Measurements from ENCODE around the gene MUC3A.
"Not testable (repeated sequence)": the region's sequence is repeated elsewhere in the genome, so short reads cannot be mapped to it uniquely, and the experiment has no call there.

Gene MUC3A

DNA sequence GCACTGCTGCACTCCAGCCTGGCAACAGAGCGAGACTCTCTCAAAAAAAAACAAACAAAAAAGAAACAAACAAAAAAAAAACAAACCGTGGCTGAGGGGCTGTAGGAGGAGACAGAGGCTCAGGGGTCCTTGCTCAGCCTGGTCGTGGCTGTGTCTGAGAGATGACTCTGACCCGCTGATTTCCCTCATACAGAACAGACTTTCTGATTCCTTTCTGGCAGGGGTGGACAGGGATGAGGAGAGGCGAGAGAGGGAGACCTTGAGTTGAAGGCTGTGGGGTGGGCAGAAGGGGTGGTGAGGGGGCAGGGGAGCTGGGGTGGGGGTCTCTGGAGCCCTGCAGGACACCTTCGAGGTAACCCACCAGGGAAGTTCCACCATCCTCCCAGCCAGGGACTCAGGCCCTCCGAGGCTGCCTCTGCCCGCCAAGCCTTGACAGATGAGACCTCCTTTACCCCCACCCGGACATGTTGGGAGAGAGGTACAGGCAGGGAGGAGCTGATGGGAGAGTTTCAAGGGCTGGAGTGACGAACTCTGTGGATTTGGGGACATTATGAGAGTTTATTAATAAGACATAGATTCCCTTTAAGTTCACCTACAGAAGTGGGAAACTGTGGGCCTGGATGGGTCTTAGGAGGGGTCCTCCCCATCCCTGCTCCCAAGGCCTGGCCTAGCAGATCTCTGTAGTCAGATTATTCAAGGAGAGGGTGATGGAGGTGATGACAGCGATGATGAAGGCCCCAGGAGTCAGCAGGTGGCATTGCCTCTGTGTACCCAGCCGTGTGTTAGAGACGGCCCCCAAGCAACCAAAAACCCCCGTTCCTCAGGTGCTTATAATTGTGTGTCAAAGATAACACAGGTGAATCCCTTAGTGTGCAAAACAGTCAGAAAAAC, 22.0 kb downstream of the MUC3A start:
- no peak for DNase-seq (ENCODE audit: low read depth in 1 of 2, low spot score in 1 of 2)

DNA sequence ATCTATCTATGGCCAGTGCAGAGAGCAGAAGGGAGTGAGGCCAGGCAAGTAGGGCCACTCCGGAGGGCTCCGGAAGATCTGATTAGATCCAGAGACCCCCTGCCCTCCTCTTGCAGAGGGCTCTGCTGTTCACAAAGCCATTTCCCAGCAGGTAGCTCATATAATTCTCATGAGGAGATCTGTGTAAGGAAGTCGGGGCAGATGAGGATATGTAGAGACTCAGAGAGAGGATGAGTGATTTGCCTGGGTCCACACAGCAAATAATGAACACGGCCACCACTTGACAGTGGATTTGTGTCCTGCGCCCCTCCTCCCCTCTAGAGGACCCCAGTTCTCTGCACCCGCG, 22.6 kb downstream of the MUC3A start:
- DNase-seq (ENCODE audit: low read depth in 1 of 2, low spot score in 1 of 2): no peak

DNA sequence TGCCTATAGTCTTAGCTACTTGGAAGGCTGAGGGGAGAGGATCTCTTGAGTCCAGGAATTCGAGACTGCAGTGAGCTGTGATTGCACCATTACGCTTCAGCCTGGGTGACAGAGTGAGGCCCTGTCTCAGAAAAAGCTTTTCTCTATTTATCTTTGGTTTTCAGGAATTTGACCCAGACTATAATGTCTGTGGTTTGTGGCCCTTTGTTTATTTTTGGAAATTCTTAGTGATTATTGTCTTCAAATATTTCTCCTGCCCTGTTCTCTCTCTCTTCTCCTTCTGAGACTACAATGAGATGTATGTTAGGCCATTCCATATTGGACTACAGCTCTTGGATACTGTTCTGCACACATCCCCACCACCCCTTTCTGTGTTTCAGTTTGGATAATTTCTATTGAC, 24.7 kb downstream of the MUC3A start:
- DNase-seq (ENCODE audit: low read depth in 1 of 2, low spot score in 1 of 2): no peak

DNA sequence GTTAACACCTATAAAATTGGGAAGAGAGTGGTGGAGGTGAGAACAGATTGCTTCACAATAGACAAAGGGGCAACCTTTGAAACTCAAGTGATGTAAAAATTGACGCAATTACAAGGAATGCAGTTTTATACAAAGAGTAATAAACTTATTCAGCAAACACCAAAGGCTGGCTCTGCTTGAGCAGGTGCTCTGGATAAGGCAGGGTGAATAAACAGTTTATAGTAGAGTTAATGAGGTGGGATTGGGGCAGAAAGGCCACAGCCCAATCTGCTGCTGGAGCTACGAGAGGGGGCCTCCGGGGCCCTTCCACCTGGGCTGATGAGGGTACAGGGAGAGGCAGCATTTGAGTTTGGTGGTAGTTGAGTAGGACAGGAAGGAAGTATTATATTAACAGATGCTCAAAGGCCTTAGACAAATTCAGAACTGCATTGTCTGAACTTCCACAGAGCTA, 26.1 kb downstream of the MUC3A start:
- no peak for DNase-seq (ENCODE audit: low read depth in 1 of 2, low spot score in 1 of 2)

GRCh38 chr7:100978300-100978699, 29.0 kb downstream of the MUC3A start:
- DNase-seq (ENCODE audit: low read depth in 1 of 2, low spot score in 1 of 2): no peak

DNA sequence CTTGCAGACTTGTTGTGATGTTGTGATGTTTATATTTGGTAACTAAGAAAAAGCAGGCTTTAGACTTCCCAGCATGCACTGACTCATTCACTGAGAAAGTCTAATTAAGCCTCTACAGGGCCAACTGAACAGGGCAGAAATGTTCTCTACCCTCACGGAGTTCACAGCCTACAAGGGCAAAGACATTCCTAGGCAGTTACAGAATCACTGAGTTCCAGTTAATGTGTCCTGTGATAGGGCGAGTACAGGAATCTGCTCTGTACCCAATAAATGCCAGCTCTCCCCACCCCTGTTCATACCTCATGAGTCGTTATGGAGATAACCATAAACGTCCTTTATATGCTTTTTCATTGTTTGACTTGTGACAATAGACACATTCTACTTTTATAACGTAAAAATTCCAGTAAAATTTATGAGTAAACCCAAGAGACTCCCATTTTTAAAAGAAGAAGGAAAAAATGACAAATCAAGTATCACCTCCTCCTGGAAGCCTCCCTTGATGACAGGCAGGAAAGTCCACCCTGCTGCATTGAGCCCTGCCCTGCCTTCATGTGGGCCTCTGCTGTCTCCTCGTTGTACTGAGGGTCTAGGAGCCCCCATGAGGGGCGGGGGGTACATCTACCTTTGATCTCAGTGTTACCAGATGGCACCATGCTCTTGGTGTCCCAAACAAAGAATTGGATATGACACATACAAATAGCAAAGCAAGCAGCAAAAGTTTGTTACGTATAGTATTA, 34.3 kb downstream of the MUC3A start:
- DNase-seq (ENCODE audit: low read depth in 1 of 2, low spot score in 1 of 2): no peak

GRCh38 chr7:100984241-100984918, 35.0 kb downstream of the MUC3A start:
- not testable (repeated sequence) for DNase-seq (ENCODE audit: low read depth in 1 of 2, low spot score in 1 of 2)

DNA sequence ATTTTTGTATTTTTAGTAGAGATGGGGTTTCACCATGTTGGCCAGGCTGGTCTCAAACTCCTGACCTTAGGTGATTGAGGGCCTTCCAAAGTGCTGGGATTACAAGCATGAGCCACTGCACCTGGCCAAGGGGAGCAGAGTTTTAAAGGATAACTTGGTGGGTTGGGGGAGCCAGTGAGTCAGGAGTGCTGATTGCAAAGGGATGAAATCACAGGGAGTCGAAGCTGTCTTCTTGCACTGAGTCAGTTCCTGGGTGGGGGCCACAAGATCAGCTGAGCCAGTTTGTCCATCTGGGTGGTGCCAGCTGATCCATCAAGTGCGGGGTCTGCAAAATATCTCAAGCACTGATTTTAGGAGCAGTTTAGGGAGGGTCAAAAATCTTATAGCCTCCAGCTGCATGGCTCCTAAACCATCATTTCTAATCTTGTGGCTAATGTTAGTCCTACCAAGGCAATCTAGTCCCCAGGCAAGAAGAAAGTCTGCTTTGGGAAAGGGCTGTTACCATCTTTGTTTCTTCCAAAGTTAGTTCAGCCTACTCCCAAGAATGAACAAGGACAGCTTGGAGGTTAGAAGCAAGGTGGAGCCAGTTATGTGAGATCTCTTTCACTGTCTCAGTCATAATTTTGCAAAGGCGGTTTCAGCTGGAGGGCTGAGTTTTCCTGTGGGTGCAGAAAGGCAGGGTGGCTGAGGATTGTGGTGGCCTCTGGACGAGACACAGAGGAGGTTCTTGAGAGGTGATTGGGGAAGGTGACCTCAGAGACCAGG, 35.9 kb downstream of the MUC3A start:
- DNase-seq (ENCODE audit: low read depth in 1 of 2, low spot score in 1 of 2): not testable (repeated sequence)

DNA sequence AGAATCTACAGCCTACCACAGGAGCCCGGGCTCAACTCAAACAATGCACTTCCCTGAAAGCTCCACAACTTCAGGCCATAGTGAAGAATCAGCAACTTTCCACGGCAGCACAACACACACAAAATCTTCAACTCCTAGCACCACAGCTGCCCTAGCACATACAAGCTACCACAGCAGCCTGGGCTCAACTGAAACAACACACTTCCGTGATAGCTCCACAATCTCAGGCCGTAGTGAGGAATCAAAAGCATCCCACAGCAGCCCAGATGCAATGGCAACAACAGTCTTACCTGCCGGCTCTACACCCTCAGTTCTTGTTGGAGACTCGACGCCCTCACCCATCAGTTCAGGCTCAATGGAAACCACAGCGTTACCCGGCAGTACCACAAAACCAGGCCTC, 42.3 kb downstream of the MUC3A start:
- DNase-seq (ENCODE audit: low read depth in 1 of 2, low spot score in 1 of 2): no peak

GRCh38 chr7:100992280-100992679, 42.9 kb downstream of the MUC3A start:
- DNase-seq (ENCODE audit: low read depth in 1 of 2, low spot score in 1 of 2): not testable (repeated sequence)

GRCh38 chr7:100994671-100995070, 45.3 kb downstream of the MUC3A start:
- not testable (repeated sequence) for DNase-seq (ENCODE audit: low read depth in 1 of 2, low spot score in 1 of 2)

DNA sequence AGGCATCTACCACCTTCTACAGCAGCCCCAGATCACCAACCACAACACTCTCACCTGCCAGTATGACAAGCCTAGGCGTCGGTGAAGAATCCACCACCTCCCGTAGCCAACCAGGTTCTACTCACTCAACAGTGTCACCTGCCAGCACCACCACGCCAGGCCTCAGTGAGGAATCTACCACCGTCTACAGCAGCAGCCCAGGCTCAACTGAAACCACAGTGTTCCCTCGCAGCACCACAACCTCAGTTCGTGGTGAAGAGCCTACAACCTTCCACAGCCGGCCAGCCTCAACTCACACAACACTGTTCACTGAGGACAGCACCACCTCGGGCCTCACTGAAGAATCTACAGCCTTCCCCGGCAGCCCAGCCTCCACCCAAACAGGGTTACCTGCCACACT, 49.2 kb downstream of the MUC3A start:
- not testable (repeated sequence) for DNase-seq (ENCODE audit: low read depth in 1 of 2, low spot score in 1 of 2)

- not testable (repeated sequence) for DNase-seq (ENCODE audit: low read depth in 1 of 2, low spot score in 1 of 2)
These were observed 50.0 kb downstream of the MUC3A start for GRCh38 chr7:100999334-100999733.

DNA sequence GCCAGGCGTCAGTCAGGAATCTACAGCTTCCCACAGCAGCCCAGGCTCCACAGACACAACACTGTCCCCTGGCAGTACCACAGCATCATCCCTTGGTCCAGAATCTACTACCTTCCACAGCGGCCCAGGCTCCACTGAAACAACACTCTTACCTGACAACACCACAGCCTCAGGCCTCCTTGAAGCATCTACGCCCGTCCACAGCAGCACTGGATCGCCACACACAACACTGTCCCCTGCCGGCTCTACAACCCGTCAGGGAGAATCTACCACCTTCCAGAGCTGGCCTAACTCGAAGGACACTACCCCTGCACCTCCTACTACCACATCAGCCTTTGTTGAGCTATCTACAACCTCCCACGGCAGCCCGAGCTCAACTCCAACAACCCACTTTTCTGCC, 50.7 kb downstream of the MUC3A start:
- not testable (repeated sequence) for DNase-seq (ENCODE audit: low read depth in 1 of 2, low spot score in 1 of 2)

- not testable (repeated sequence) for DNase-seq (ENCODE audit: low read depth in 1 of 2, low spot score in 1 of 2)
These were observed 53.0 kb downstream of the MUC3A start for GRCh38 chr7:101002333-101002732.

DNA sequence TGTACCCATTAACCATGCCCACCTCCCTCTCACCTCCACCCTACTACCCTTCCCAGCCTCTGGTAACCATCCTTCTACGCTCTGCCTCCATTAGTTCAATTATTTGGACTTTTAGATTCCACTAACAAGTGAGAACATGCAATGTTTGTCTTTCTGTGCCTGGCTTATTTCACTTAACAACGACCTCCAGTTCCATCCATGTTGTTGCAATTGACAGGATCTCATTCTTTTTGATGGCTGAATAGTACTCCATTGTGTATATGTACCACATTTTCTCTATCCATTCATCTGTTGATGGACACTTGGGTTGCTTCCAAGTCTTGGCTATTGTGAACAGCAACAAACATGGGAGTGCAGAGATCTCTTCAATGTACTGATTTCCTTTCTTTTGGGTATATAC, 58.0 kb downstream of the MUC3A start:
- DNase-seq (ENCODE audit: low read depth in 1 of 2, low spot score in 1 of 2): not testable (repeated sequence)

- no peak for DNase-seq (ENCODE audit: low read depth in 1 of 2, low spot score in 1 of 2)
These were observed 60.3 kb downstream of the MUC3A start for GRCh38 chr7:101009629-101010028.

DNA sequence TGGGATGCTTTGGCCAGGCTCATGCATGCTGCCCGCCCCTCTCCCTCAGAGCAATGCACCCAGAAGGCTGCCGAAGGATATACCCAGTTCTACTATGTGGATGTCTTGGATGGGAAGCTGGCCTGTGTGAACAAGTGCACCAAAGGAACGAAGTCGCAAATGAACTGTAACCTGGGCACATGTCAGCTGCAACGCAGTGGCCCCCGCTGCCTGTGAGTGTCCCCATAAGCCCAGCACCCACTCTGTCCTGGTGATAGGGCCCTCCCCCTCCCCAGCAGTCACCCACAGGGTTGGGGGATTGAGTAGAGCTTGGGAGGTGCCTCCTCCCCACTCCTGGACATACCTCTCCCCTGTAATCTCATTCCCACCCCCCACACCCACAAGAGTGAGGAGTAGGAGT, 63.6 kb downstream of the MUC3A start:
- no peak for DNase-seq (ENCODE audit: low read depth in 1 of 2, low spot score in 1 of 2)

- no peak for DNase-seq (ENCODE audit: low read depth in 1 of 2, low spot score in 1 of 2)
These were observed 66.3 kb downstream of the MUC3A start for GRCh38 chr7:101015626-101016025.

GRCh38 chr7:101017064-101017777, 67.9 kb downstream of the MUC3A start:
- DNase-seq (ENCODE audit: low read depth in 1 of 2, low spot score in 1 of 2): peak; percentile 43 to 51

Data from stimulated activated CD4-positive, alpha-beta T cell treated with anti-CD3 and anti-CD28 coated beads, Interleukin-15, amount 100 ng/mL, for 1 hour (primary cell).